GM12875 (cell line): ENCODE results near the gene TARDBP.
"Not testable (repeated sequence)": the region's sequence is repeated elsewhere in the genome, so short reads cannot be mapped to it uniquely, and the experiment has no call there.

Experiments used
- H3K4me3 ChIP-seq: one replicate; pipeline ENCODE4 v1.5.1; 2011; ENCODE audit warnings: low read depth, low read length, control low read depth
- CTCF ChIP-seq: IDR thresholded peaks from 2 replicates; pipeline ENCODE4 v1.5.1; 2011; ENCODE audit warnings: low read depth, mild to moderate bottlenecking, control low read depth, inconsistent platforms, low read length, moderate library complexity, borderline replicate concordance; ENCODE audit not compliant: insufficient read depth

The TARDBP gene

GRCh38 chr1:10980841-10981727 lies 31.4 kb upstream of the TARDBP start:
- no peak overlapping the region for H3K4me3 ChIP-seq
- no peak for TF ChIP-seq CTCF

- TF ChIP-seq CTCF, result no peak
- no peak overlapping the region for H3K4me3 ChIP-seq
Observed at GRCh38 chr1:10986525-10986890, 25.9 kb upstream of the TARDBP start.

GRCh38 chr1:10987840-10988417 lies 24.5 kb upstream of the TARDBP start:
- TF ChIP-seq CTCF, result no peak
- no peak overlapping the region for H3K4me3 ChIP-seq

- TF ChIP-seq CTCF, result no peak
Observed at GRCh38 chr1:10989095-10989494, 23.4 kb upstream of the TARDBP start.

GRCh38 chr1:10989920-10990516 lies 22.4 kb upstream of the TARDBP start:
- not testable (repeated sequence) for H3K4me3 ChIP-seq

More at GRCh38 chr1:10989095-10989494, 23.4 kb upstream of the TARDBP start:
- no peak overlapping the region for H3K4me3 ChIP-seq

- H3K4me3 ChIP-seq, result no peak overlapping the region
Observed at GRCh38 chr1:10990828-10991227, 21.6 kb upstream of the TARDBP start.

GRCh38 chr1:10992004-10992403 lies 20.4 kb upstream of the TARDBP start:
- H3K4me3 ChIP-seq, result not testable (repeated sequence)

More at GRCh38 chr1:10990828-10991227, 21.6 kb upstream of the TARDBP start:
- no peak for TF ChIP-seq CTCF

- no peak for TF ChIP-seq CTCF
- H3K4me3 ChIP-seq, result no peak overlapping the region
Observed at GRCh38 chr1:10992864-10993263, 19.6 kb upstream of the TARDBP start.
